ENCODE data around the gene TCF4.

TCF4 gene

DNA sequence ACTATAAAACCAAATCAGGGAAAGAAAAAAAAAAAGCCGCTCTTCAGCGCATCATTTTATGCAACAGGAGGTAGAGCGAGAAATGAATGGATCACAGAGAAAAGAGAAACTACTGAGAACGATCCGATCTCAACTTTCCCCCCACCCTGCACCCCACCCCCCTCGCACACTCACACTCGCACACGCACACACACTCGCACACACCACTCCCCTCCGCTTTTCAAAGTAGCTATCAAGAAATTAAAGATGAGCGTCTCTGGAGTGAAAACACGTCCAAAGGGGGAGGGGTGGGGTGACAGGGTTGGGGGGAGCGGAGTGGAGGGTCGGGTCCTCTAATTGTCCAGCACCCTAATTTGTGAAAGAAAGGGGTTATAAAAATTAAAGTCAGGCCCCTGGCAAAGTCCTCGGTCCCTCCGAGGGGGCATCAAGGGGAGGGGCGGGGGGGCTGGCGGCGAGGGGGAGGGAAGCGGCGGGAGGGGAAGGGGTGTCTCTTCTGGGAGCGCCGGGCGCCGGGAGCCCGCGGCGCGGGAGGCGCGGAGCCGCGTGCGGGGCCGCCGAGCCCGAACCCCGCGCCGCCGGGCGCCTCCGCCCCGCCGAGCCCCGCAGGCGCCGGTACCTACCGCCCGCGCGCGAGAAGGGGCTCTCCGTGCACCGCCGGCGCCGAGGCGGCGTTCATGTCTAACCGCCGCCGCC lies 428 bp downstream of the TCF4 start:
- H3K4me3 ChIP-seq (ENCODE audit: low read depth, low read length) = no peak overlapping the region
- TF ChIP-seq, protein P1, sequence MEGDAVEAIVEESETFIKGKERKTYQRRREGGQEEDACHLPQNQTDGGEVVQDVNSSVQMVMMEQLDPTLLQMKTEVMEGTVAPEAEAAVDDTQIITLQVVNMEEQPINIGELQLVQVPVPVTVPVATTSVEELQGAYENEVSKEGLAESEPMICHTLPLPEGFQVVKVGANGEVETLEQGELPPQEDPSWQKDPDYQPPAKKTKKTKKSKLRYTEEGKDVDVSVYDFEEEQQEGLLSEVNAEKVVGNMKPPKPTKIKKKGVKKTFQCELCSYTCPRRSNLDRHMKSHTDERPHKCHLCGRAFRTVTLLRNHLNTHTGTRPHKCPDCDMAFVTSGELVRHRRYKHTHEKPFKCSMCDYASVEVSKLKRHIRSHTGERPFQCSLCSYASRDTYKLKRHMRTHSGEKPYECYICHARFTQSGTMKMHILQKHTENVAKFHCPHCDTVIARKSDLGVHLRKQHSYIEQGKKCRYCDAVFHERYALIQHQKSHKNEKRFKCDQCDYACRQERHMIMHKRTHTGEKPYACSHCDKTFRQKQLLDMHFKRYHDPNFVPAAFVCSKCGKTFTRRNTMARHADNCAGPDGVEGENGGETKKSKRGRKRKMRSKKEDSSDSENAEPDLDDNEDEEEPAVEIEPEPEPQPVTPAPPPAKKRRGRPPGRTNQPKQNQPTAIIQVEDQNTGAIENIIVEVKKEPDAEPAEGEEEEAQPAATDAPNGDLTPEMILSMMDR (IDR thresholded peaks at IDR 0.05; ENCODE audit: borderline replicate concordance, insufficient read depth, low read depth, low read length) = no peak

DNA sequence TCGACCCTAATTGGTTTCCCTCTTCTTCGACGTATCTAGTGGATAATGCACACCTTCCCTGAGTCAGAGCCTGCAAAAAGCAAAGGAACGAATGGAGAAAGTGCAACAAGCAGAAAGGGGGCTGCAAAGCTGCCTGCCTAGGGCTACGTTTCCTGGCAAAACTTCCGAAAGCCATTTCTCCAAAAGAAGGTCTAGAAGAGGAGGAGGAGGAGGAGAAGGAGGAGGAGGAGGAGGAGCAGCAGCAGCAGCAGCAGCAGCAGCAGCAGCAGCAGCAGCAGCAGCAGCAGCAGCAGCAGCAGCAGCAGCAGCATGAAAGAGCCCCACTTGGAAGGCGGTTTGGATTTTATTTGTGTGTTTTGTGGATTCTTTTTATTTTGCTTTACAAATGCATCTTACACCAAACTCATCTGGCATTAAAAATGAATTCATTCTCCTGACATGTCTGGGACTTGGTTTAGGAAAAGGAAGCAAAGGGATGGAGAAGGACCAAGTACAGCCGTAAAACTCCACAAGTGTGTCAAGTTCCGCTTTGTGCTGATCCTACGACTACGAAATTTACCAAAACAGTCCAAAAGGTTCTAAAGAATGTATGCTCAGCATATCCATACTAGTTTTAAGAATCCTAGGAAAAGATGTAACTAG lies 2.0 kb downstream of the TCF4 start:
- TF ChIP-seq, protein P1 (IDR thresholded peaks at IDR 0.05; ENCODE audit: borderline replicate concordance, insufficient read depth, low read depth, low read length) = no peak
- no peak overlapping the region for H3K4me3 ChIP-seq (ENCODE audit: low read depth, low read length)

DNA sequence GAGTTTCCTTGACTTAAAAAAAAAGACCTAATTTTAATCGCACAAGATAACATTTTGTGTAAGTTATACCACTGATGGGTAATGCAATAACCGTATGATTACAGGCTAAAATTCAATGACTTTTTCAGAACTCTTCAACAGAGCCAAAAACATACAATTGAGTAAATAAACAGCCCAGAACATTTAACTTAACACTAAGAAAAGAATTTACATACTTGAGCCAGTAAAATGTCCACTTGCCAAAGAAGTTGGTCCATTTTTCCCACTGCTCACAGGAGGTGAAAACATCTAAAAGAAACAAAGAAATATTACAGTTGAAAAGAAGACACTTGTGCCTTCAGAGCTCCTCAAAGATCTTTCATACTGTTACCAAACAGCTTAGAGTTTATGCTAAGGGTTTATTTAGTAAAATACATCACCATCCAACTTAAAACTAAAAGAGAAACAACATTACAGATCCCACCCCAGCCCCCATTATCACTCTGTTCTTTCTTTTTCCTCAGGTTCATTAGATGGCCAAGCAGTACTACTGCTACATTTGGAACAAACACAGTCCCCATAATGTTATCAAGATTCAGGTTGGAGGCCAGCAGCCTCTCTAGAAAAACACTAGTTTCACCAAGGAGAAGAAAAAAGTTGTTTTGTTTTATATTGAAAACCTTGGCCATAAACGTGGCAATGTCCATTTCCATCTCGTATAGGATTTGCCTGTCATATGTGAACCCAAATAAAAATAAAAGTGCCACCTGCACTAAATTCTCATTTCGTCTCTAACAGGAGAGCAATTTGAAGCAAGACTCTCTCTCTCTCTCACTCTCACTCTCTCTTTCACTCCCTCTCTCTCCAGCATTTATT lies 2.7 kb downstream of the TCF4 start:
- TF ChIP-seq, protein P1 (IDR thresholded peaks at IDR 0.05; ENCODE audit: borderline replicate concordance, insufficient read depth, low read depth, low read length) = no peak
- H3K4me3 ChIP-seq (ENCODE audit: low read depth, low read length) = no peak overlapping the region

DNA sequence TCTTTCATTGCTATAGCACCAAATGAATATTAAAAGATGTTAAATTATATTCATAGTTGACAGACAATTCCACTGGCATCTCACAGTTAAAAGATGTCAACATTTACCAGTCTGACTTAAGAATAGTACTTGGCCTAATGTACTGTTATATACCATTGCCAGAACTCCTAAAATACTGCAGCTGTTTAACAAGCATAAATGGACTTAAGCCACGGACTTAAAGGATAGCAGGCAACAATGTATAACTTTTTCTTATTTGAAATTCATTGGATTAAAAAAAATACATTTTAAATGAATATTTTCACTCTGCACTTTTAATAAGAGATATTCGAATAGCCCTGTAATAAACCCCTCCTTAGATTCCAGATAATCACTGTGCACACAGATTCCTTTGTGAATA lies 3.8 kb downstream of the TCF4 start:
- TF ChIP-seq, protein P1 (IDR thresholded peaks at IDR 0.05; ENCODE audit: borderline replicate concordance, insufficient read depth, low read depth, low read length) = no peak
- H3K4me3 ChIP-seq (ENCODE audit: low read depth, low read length) = no peak overlapping the region

DNA sequence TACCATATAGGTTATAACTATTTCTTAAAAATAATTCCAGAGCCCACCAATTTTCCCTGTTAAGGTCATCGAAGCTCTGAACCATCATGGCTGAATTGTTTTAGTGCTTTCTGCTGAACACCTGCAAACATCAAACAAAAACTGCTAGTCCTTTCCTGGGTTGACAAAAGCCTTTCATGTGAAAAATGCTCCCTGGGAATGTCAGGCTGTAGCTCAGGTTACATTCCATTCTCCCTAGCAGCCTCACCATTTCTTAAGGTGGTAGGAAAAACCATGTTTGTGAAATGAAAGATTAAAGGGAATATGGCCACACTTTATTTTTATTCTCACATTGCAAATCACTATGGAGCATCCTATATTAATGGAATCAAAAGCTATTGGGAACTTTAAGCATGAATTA lies 5.7 kb downstream of the TCF4 start:
- TF ChIP-seq, protein P1 (IDR thresholded peaks at IDR 0.05; ENCODE audit: borderline replicate concordance, insufficient read depth, low read depth, low read length) = no peak
- H3K4me3 ChIP-seq (ENCODE audit: low read depth, low read length) = no peak overlapping the region

DNA sequence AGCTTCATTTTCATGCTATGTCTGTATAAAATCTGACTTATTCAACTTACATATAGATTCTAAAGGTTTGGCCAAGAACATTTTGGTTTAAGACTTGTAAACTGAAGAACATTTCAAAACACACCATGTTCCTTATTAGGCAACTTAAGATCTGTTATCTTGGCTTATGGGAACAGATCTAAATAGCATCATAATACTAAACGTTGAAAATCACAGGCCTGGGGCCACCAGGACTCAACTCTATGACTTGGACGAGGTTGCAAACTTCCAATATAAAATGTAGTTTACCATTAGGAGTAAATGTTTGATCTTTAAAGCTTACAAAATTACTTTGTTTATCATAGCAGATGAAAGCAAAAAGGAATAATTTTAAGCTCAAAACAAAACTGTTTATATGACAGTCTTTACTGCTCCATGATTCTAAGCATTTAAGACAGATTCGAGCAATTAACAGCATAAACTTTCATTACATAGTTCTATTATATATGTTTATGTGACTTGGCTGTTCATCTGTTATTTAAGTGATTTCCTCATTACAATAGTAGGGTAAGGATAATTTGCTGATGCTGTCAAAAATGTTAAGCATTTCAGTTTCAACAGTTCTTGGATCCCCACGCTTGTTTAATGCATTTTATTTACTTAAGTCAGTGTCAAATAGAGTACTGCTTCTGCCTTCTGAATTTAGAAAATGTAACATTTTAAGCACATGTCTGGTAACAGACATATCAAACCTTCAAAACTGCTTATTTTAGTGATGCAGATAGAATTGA lies 8.3 kb downstream of the TCF4 start:
- TF ChIP-seq, protein P1 (IDR thresholded peaks at IDR 0.05; ENCODE audit: borderline replicate concordance, insufficient read depth, low read depth, low read length) = no peak
- H3K4me3 ChIP-seq (ENCODE audit: low read depth, low read length) = no peak overlapping the region
